SK-N-SH treated with all-trans-retinoic acid at 6 μM for 48 hours (cell line): ENCODE data around the gene TMUB2.

Experiments
- ARNTL ChIP-seq: fragments of 450-650 bp; formaldehyde crosslinking; IDR thresholded peaks from 2 replicates; pipeline ENCODE4 v1.5.0; 2020; ENCODE audit warnings: low read depth, mild to moderate bottlenecking, moderate library complexity, borderline replicate concordance
- CREB5 ChIP-seq: fragments of 250-450 bp; sonication (Bioruptor Pico); IDR thresholded peaks from 2 replicates; pipeline ENCODE4 v1.5.1; 2020; ENCODE audit warnings: low read depth, mild to moderate bottlenecking, moderate library complexity
- CSDC2 ChIP-seq: fragments of 250-450 bp; sonication (Bioruptor Pico); IDR thresholded peaks from 2 replicates; pipeline ENCODE4 v1.5.0; 2020; ENCODE audit warnings: mild to moderate bottlenecking, moderate library complexity
- PATZ1 ChIP-seq: fragments of 250-450 bp; sonication (Bioruptor Pico); IDR thresholded peaks from 2 replicates; pipeline ENCODE4 v1.8.0; 2020; ENCODE audit warnings: mild to moderate bottlenecking, moderate library complexity, borderline replicate concordance
- SNAI2 ChIP-seq: fragments of 250-450 bp; sonication (Bioruptor Pico); IDR thresholded peaks from 2 replicates; pipeline ENCODE4 v1.5.0; 2020; ENCODE audit warnings: mild to moderate bottlenecking, moderate library complexity
- TCF4 ChIP-seq: fragments of 250-450 bp; sonication (Bioruptor Pico); IDR thresholded peaks from 2 replicates; pipeline ENCODE4 v1.8.0; 2021; ENCODE audit warnings: mild to moderate bottlenecking, moderate library complexity, borderline replicate concordance
- ZNF70 ChIP-seq: fragments of 450-650 bp; formaldehyde crosslinking; IDR thresholded peaks from 2 replicates; pipeline ENCODE4 v1.5.0; 2020; ENCODE audit warnings: mild to moderate bottlenecking, moderate library complexity

GRCh38 chr17:44197980-44198720 lies 11.4 kb downstream of the TMUB2 start:
- TF ChIP-seq PATZ1 (CRISPR knock-in tag) (no peak), CSDC2 (no peak), SNAI2 (CRISPR knock-in tag) (no peak), ZNF70 (CRISPR knock-in tag) (no peak), ARNTL (no peak), CREB5 (CRISPR knock-in tag) (no peak), TCF4 (CRISPR knock-in tag) (no peak)
